ENCODE data around the gene ARMC3. TPM values are rescaled to one million over a fixed set of nuclear protein-coding genes. Genes with fewer than 3 reads are reported as not detected.
"Not testable (repeated sequence)": the region's sequence is repeated elsewhere in the genome, so short reads cannot be mapped to it uniquely, and the experiment has no call there.

The ARMC3 gene
- total and polyA plus RNA-seq, 12 donors, result 0.17 TPM; not detected in 11

- DNase-seq, result no peak
- H3K4me3 ChIP-seq, result peak overlapping the region in 1 of 4 donors; percentile 56
- TF ChIP-seq, protein P1, sequence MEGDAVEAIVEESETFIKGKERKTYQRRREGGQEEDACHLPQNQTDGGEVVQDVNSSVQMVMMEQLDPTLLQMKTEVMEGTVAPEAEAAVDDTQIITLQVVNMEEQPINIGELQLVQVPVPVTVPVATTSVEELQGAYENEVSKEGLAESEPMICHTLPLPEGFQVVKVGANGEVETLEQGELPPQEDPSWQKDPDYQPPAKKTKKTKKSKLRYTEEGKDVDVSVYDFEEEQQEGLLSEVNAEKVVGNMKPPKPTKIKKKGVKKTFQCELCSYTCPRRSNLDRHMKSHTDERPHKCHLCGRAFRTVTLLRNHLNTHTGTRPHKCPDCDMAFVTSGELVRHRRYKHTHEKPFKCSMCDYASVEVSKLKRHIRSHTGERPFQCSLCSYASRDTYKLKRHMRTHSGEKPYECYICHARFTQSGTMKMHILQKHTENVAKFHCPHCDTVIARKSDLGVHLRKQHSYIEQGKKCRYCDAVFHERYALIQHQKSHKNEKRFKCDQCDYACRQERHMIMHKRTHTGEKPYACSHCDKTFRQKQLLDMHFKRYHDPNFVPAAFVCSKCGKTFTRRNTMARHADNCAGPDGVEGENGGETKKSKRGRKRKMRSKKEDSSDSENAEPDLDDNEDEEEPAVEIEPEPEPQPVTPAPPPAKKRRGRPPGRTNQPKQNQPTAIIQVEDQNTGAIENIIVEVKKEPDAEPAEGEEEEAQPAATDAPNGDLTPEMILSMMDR (IDR thresholded peaks at IDR 0.05), result no peak
- peaks cover 0 to 3% (median 0%) of the 10 kb centered on the region in 3 donors for H3K9me3 ChIP-seq (replicated peaks in 1 of 3)
- intact Hi-C loops (cut with DNase I), result no loop called here
- no peak overlapping the region for H3K27ac ChIP-seq
- no peaks in the 10 kb centered on the region for H3K36me3 ChIP-seq (replicated peaks in 1 of 2)
- no peaks in the 10 kb centered on the region for H3K4me1 ChIP-seq (replicated peaks in 1 of 2)
- WGBS, 4 donors, result 79 to 85% (median 81%) methylated on average over 9 of the region's 9 CpGs
- H3K27me3 ChIP-seq, result peaks cover 4% of the 10 kb centered on the region
These were observed 687 bp upstream of the ARMC3 start for GRCh38 chr10:22927166-22927565.

DNA sequence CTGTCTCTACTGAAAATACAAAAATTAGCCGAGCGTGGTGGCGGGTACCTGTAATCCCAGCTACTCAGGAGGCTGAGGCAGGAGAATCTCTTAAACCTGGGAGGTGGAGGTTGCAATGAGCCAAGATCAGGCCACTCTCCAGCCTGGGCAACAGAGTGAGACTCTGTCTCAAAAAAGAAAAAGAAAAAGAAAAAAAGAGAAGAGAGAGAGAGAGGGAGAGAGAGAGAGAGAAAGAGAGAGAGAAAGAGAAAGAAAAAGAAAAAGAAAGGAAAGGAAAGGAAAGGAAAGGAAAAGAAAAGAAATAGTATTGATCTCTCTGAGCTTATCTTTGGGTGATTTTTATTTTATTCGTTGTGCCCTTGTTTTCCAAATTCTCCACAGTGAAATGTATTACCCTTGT lies 1.2 kb downstream of the ARMC3 start:
- H3K36me3 ChIP-seq (replicated peaks in 1 of 2); H3K9me3 ChIP-seq (replicated peaks in 1 of 3); H3K4me3 ChIP-seq; H3K4me1 ChIP-seq (replicated peaks in 1 of 2); DNase-seq; H3K27me3 ChIP-seq; intact Hi-C loops (cut with DNase I); H3K27ac ChIP-seq: not testable (repeated sequence)
- WGBS, 4 donors, result 91 to 94% (median 93%) methylated on average over 4 of the region's 4 CpGs

GRCh38 chr10:22931948-22932347 lies 4.1 kb downstream of the ARMC3 start:
- H3K4me1 ChIP-seq (replicated peaks in 1 of 2), result no peaks in the 10 kb centered on the region
- no peaks in the 10 kb centered on the region for H3K9me3 ChIP-seq (replicated peaks in 1 of 3)
- 48 to 73% (median 68%) methylated on average over 2 of the region's 2 CpGs for WGBS, 4 donors
- intact Hi-C loops (cut with DNase I), result no loop called here
- H3K27ac ChIP-seq, result no peak overlapping the region
- H3K36me3 ChIP-seq (replicated peaks in 1 of 2), result no peaks in the 10 kb centered on the region
- peaks cover 4% of the 10 kb centered on the region for H3K27me3 ChIP-seq
- DNase-seq, result peak in 1 of 7 donors; percentile 4
- TF ChIP-seq, protein P1 (IDR thresholded peaks at IDR 0.05), result no peak
- no peak for TF ChIP-seq POLR2A (IDR thresholded peaks at IDR 0.05)
- no peak overlapping the region for H3K4me3 ChIP-seq

GRCh38 chr10:22932626-22933370 lies 4.9 kb downstream of the ARMC3 start:
- Histone ChIP-seq H3K9me3 (replicated peaks in 1 of 3) (no peaks in the 10 kb centered on the region), H3K36me3 (replicated peaks in 1 of 2) (no peaks in the 10 kb centered on the region), H3K27me3 (peaks cover 2% of the 10 kb centered on the region), H3K4me3 (no peak overlapping the region), H3K27ac (no peak overlapping the region), H3K4me1 (replicated peaks in 1 of 2) (no peaks in the 10 kb centered on the region)
- TF ChIP-seq, protein P1 (IDR thresholded peaks at IDR 0.05), result no peak
- no peak for TF ChIP-seq POLR2A (IDR thresholded peaks at IDR 0.05)
- 70 to 83% (median 74%) methylated on average over 5 of the region's 5 CpGs for WGBS, 4 donors
- DNase-seq, result no peak
- intact Hi-C loops (cut with DNase I), result no loop called here

- intact Hi-C loops (cut with DNase I), result no loop called here
- WGBS, 4 donors, result 65 to 81% (median 71%) methylated on average over 3 of the region's 3 CpGs
- DNase-seq, result no peak
- Histone ChIP-seq H3K27me3 (no peaks in the 10 kb centered on the region), H3K4me3 (no peak overlapping the region), H3K4me1 (replicated peaks in 1 of 2) (no peaks in the 10 kb centered on the region), H3K36me3 (replicated peaks in 1 of 2) (no peaks in the 10 kb centered on the region), H3K9me3 (replicated peaks in 1 of 3) (no peaks in the 10 kb centered on the region), H3K27ac (no peak overlapping the region)
- no peak for TF ChIP-seq POLR2A (IDR thresholded peaks at IDR 0.05)
- TF ChIP-seq, protein P1 (IDR thresholded peaks at IDR 0.05), result no peak
These were observed 6.9 kb downstream of the ARMC3 start for GRCh38 chr10:22934726-22935125.

All from adrenal gland (tissue), 12 donors.